GM10248 (cell line): ENCODE measurements around the gene DLGAP1.

ENCODE experiments used
- CTCF ChIA-PET: fragments of 300-600 bp; sonication (Branson Sonifier 250); formaldehyde crosslinking; extraction: SDS; loops from one replicate; lab custom pipeline; 2021; ENCODE audit warnings: antibody characterized with exemption; lab: Yijun Ruan, JAX
- POLR2A ChIA-PET: fragments of 350-650 bp; sonication (Branson Sonifier 250); formaldehyde crosslinking; extraction: SDS; loops from one replicate; lab custom pipeline; 2020; ENCODE audit warnings: antibody characterized with exemption; lab: Yijun Ruan, JAX
- DNase-seq: peaks from one replicate; pipeline ENCODE4 v3.0.0; 2012; ENCODE audit errors: extremely low spot score
- TF ChIP-seq, protein P1 (sequence below): IDR thresholded peaks from 2 replicates; pipeline ENCODE4 v1.5.1; 2012; ENCODE audit warnings: mild to moderate bottlenecking, low read depth; ENCODE audit errors: extremely low read depth, missing control alignments, control extremely low read depth

DLGAP1 gene

DNA sequence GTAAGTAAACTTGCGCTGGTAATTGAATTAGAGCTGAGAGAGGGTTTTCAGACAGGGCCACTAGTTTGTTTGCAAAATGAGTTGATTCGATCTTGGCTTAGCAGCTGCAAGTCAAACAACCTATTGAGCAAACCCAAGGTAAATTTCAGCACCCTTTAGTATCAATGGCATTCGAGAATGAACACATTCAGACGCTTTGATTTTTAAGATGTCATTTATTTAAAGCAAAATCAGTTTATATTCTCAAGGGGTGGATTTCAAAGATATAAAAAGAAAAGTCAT lies 960.9 kb downstream of the DLGAP1 start:
- no peak for DNase-seq
- CTCF ChIA-PET, result interaction anchor here (0.9 to 1.6 kb wide), 2 partner anchors 15 to 28 kb away, joined by 3 to 4 read pairs; no protein-coding TSS in a partner anchor
- POLR2A ChIA-PET, result no interaction called here

DNA sequence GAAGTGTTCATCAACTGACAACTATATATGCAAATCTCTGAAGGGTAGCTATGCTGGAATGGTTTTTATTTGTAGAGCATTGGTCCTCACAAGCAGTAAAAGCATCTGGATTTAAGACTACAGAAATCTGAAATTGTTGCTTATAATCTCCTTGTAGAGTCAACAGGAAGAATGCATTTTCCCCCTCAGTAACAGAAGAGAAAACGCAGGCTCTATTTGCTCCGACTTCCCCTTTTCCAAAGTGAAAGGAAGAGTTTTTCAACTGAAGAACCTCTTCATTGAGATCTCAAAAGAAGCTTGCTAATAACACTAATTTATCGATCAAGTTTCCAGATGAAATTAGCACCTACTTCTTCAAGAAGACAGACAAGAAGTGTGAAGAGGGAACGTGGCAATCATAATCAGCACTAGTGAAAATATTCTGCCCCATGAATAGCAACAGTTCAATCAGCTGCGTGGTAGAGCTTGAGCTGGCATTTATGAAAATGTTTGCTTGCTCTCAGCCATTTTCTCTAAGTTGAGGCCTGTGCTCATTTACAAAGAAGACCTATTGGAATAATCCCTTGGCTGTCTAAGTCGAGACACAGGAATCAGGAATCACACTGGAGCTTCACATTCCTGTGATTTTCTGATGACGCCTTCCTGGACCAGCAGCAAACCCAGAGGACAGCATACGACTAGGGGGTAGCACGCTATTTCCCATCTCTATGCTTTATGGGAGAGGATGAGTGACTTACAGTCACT lies 961.4 kb downstream of the DLGAP1 start:
- no peak for DNase-seq
- CTCF ChIA-PET, result interaction anchor here (0.9 to 1.6 kb wide), 2 partner anchors 15 to 27 kb away, joined by 3 to 4 read pairs; no protein-coding TSS in a partner anchor

More for the DNA sequence above, 960.9 kb downstream of the DLGAP1 start:
- TF ChIP-seq, protein P1, sequence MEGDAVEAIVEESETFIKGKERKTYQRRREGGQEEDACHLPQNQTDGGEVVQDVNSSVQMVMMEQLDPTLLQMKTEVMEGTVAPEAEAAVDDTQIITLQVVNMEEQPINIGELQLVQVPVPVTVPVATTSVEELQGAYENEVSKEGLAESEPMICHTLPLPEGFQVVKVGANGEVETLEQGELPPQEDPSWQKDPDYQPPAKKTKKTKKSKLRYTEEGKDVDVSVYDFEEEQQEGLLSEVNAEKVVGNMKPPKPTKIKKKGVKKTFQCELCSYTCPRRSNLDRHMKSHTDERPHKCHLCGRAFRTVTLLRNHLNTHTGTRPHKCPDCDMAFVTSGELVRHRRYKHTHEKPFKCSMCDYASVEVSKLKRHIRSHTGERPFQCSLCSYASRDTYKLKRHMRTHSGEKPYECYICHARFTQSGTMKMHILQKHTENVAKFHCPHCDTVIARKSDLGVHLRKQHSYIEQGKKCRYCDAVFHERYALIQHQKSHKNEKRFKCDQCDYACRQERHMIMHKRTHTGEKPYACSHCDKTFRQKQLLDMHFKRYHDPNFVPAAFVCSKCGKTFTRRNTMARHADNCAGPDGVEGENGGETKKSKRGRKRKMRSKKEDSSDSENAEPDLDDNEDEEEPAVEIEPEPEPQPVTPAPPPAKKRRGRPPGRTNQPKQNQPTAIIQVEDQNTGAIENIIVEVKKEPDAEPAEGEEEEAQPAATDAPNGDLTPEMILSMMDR, result no peak

DNA sequence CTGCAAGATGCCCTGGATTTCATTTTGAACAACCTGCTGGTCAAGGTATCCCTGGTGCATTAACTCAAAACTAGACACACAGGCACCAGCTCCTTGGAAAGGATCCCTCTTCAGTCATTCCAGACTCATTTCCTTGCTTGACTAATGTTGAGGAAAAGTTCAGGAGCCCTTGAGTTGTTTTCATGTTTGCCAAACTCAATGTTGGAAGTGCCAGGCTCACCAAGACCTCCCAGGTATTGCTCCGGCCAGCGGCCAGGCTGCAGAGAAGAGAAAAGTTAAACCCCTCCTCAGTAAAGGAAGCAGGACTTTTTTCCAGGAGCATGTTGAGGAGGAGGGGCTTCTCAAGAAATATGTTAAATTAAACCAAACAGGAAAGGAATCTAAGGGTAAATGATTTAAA lies 962.4 kb downstream of the DLGAP1 start:
- CTCF ChIA-PET, result no interaction called here
- POLR2A ChIA-PET, result no interaction called here
- TF ChIP-seq, protein P1, result no peak
- DNase-seq, result no peak

More for the DNA sequence above, 961.4 kb downstream of the DLGAP1 start:
- TF ChIP-seq, protein P1, result no peak
- POLR2A ChIA-PET, result no interaction called here

DNA sequence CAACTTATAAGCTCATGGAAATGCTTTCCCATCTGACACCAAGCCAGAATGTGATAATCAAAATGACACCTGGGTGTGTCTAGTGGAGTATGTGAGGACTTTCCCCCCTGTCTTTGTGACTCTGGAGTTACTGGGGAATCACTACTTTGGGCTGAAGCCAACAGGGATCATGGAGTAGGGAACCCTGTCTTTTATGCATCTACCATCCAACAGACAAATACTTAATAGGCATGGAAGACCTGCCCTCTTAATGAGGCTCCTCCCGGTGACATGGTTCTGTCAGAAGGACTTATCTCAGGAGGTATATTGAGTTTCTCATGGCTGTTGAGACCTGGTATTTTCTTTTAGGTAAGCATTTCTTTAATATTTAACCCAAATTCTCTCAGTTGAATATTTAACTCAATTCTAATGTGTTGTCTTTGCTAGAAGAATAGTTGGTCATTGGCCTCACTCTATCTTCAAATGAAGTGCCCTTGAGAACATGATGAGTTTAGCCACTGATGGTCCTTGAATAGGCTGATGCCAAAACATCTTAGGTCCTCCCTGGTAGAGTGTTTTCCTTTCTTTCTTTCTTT lies 963.0 kb downstream of the DLGAP1 start:
- TF ChIP-seq, protein P1, result no peak
- ChIA-PET CTCF (interaction anchor here (1.0 to 1.2 kb wide), 3 partner anchors 11 to 195 kb away, joined by 3 to 4 read pairs (median 4); no protein-coding TSS in a partner anchor), POLR2A (no interaction called here)
- no peak for DNase-seq

DNA sequence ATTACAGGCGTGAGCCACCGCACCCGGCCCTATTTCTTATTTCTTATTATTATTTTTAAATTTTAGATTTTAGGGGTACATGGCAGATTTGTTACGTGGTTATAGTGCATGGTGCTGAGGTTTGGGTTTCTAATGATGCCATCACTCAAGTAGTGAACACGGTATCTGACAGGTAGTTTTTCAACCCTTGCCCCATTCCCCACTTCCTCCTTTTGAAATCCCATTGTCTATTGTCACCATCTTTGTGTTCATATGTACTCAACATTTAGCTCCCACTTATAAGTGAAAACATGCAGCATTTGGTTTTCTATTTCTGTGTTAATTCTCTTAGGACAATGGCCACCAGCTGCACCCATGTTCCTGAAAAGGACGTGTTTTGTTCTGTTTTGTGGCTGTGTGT lies 965.6 kb downstream of the DLGAP1 start:
- DNase-seq, result no peak
- CTCF ChIA-PET, result no interaction called here
- TF ChIP-seq, protein P1, result no peak
- POLR2A ChIA-PET, result no interaction called here

DNA sequence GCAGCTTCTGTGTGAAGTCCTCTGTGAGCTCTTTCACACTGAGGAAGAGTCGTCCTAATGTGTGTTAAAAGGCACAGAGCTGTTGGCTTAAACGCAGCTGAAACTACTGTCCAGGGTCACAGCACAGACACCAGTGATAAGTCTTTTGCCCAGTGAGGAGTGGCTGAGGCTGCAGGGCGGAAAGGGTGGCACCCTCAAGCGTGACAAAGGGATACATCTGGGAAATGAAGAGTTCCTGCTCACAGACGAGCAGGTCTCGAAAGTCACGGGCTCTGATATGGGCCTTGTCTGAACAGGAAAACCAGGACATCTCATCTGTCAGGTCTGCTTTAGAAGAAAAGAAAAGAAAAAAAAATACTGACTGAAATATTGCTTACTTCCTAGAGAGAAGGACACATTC lies 968.6 kb downstream of the DLGAP1 start:
- ChIA-PET CTCF (interaction anchor here (2.0 kb wide), 1 partner anchor 32 kb away, joined by 6 read pairs; no protein-coding TSS in a partner anchor), POLR2A (interaction anchor here (0.6 kb wide), 1 partner anchor 673 kb away, joined by 5 read pairs; no protein-coding TSS in a partner anchor)
- no peak for DNase-seq
- TF ChIP-seq, protein P1, result no peak
